ENCODE measurements around the gene ADAMTSL1. TPM values are rescaled to one million over a fixed set of nuclear protein-coding genes. Genes with fewer than 3 reads are reported as not detected.
A peak's percentile ranks its signal among the peaks of the same experiment; 100 is the strongest.

Gene ADAMTSL1
- total RNA-seq, 4 donors from 2014 or later, result 13.3 to 39.7 (median 27.2) TPM

- TF ChIP-seq POLR2AphosphoS5 (IDR thresholded peaks at IDR 0.05) (no peak), EP300 (IDR thresholded peaks at IDR 0.05; ENCODE audit: low read depth) (no peak), CTCF (IDR thresholded peaks at IDR 0.05) (no peak), POLR2A (IDR thresholded peaks at IDR 0.05) (no peak)
- Histone ChIP-seq H3K9me3 (no peaks in the 10 kb centered on the region), H3K27me3 (no peaks in the 10 kb centered on the region), H3K36me3 (no peaks in the 10 kb centered on the region), H3K4me3 (no peak overlapping the region), H3K4me1 (peaks cover 0 to 13% (median under 1%) of the 10 kb centered on the region in 4 donors), H3K27ac (peak overlapping the region in 3 of 4 donors; percentile 5 to 52 (median 8))
- in situ Hi-C loops (cut with MboI; ENCODE audit: low pct_ligation_motif_present in 1 of 4, low pct_unique_long_range_greater_than_20kb in 1 of 4, low sequenced_read_pairs in 3 of 4) (no loop called here), intact Hi-C loops (cut with DNase I; ENCODE audit: low total_unique reads) (loop anchor here (10.0 kb wide), 2 partner anchors 133 to 407 kb away; no protein-coding TSS in a partner anchor)
- DNase-seq, result no peak
- WGBS, 2 donors (ENCODE audit: low coverage in 1 of 2), result 66 to 71% methylated on average over 9 to 14 of the region's 14 CpGs
Measured at GRCh38 chr9:18861609-18862544, 387.9 kb downstream of the ADAMTSL1 start.

GRCh38 chr9:18863791-18864190 lies 389.8 kb downstream of the ADAMTSL1 start:
- Histone ChIP-seq H3K4me1 (peaks cover 0 to 13% (median under 1%) of the 10 kb centered on the region in 4 donors), H3K9me3 (no peaks in the 10 kb centered on the region), H3K36me3 (no peaks in the 10 kb centered on the region), H3K27me3 (no peaks in the 10 kb centered on the region), H3K27ac (peak overlapping the region in 1 of 4 donors; percentile 5), H3K4me3 (no peak overlapping the region)
- no peak for DNase-seq
- in situ Hi-C loops (cut with MboI; ENCODE audit: low pct_ligation_motif_present in 1 of 4, low pct_unique_long_range_greater_than_20kb in 1 of 4, low sequenced_read_pairs in 3 of 4) (no loop called here), intact Hi-C loops (cut with DNase I; ENCODE audit: low total_unique reads) (loop anchor here (10.0 kb wide), 2 partner anchors 131 to 409 kb away; no protein-coding TSS in a partner anchor)
- WGBS, 2 donors (ENCODE audit: low coverage in 1 of 2), result 53 to 69% methylated on average over 3 to 4 of the region's 4 CpGs
- no peak for TF ChIP-seq EP300 (IDR thresholded peaks at IDR 0.05; ENCODE audit: low read depth)
- no peak for TF ChIP-seq CTCF (IDR thresholded peaks at IDR 0.05)
- no peak for TF ChIP-seq POLR2AphosphoS5 (IDR thresholded peaks at IDR 0.05)
- TF ChIP-seq POLR2A (IDR thresholded peaks at IDR 0.05), result no peak

GRCh38 chr9:18864516-18864915 lies 390.6 kb downstream of the ADAMTSL1 start:
- intact Hi-C loops (cut with DNase I; ENCODE audit: low total_unique reads), result loop anchor here (10.0 kb wide), 2 partner anchors 130 to 410 kb away; no protein-coding TSS in a partner anchor
- Histone ChIP-seq H3K4me3 (no peak overlapping the region), H3K27ac (no peak overlapping the region), H3K4me1 (peaks cover 0 to 13% (median under 1%) of the 10 kb centered on the region in 4 donors), H3K9me3 (peaks cover 2% of the 10 kb centered on the region in 2 donors), H3K36me3 (no peaks in the 10 kb centered on the region), H3K27me3 (no peaks in the 10 kb centered on the region)
- in situ Hi-C loops (cut with MboI; ENCODE audit: low pct_ligation_motif_present in 1 of 4, low pct_unique_long_range_greater_than_20kb in 1 of 4, low sequenced_read_pairs in 3 of 4), result no loop called here
- TF ChIP-seq CTCF (IDR thresholded peaks at IDR 0.05), result no peak
- no peak for TF ChIP-seq POLR2A (IDR thresholded peaks at IDR 0.05)
- TF ChIP-seq POLR2AphosphoS5 (IDR thresholded peaks at IDR 0.05), result no peak
- TF ChIP-seq EP300 (IDR thresholded peaks at IDR 0.05; ENCODE audit: low read depth), result no peak
- DNase-seq, result no peak
- 82% methylated on average over 1 of the region's 1 CpG; no CpG with 5 or more reads in 1 of the 2 donors for WGBS, 2 donors (ENCODE audit: low coverage in 1 of 2)

GRCh38 chr9:18865542-18865941 lies 391.6 kb downstream of the ADAMTSL1 start:
- intact Hi-C loops (cut with DNase I; ENCODE audit: low total_unique reads) (loop anchor here (10.0 kb wide), 2 partner anchors 129 to 411 kb away; no protein-coding TSS in a partner anchor), in situ Hi-C loops (cut with MboI; ENCODE audit: low pct_ligation_motif_present in 1 of 4, low pct_unique_long_range_greater_than_20kb in 1 of 4, low sequenced_read_pairs in 3 of 4) (no loop called here)
- WGBS, 2 donors (ENCODE audit: low coverage in 1 of 2), result 90 to 100% methylated on average over 1 to 3 of the region's 3 CpGs
- H3K27ac ChIP-seq, result no peak overlapping the region
- no peaks in the 10 kb centered on the region for H3K36me3 ChIP-seq
- no peak for DNase-seq
- H3K4me3 ChIP-seq, result no peak overlapping the region
- peaks cover 0 to 13% (median under 1%) of the 10 kb centered on the region in 4 donors for H3K4me1 ChIP-seq
- H3K9me3 ChIP-seq, result peaks cover 4 to 9% of the 10 kb centered on the region in 2 donors
- no peaks in the 10 kb centered on the region for H3K27me3 ChIP-seq
- TF ChIP-seq POLR2AphosphoS5 (IDR thresholded peaks at IDR 0.05) (no peak), POLR2A (IDR thresholded peaks at IDR 0.05) (no peak), EP300 (IDR thresholded peaks at IDR 0.05; ENCODE audit: low read depth) (no peak)

Data from transverse colon (tissue), 4 donors.